OCI-LY3 (cell line): ENCODE data around the gene TANK.
"Not testable (repeated sequence)": the region's sequence is repeated elsewhere in the genome, so short reads cannot be mapped to it uniquely, and the experiment has no call there.

Experiments
- H2AFZ ChIP-seq: fragments of 200-600, 300-600 bp; shearing (Covaris generic); 2 replicates; pipeline ENCODE4 v1.6.0; 2014; ENCODE audit warnings: antibody characterized with exemption, low read depth, low read length
- H3K27ac ChIP-seq: fragments of 200-600, 300-600 bp; sonication (generic); 2 replicates; pipeline ENCODE4 v1.5.1; 2014; ENCODE audit warnings: mild to moderate bottlenecking, low read length, moderate library complexity, mixed read lengths
- H3K27me3 ChIP-seq: fragments of 200-600, 300-600 bp; sonication (generic); 2 replicates; pipeline ENCODE4 v1.6.1; 2014; ENCODE audit warnings: low read depth, low read length, mixed read lengths
- H3K36me3 ChIP-seq: fragments of 200-600, 300-600 bp; sonication (generic); replicated peaks from 2 replicates; pipeline ENCODE3; 2014; ENCODE audit warnings: low read depth, low read length, mixed read lengths
- H3K4me1 ChIP-seq: fragments of 300-600, 200-600 bp; sonication (generic); 2 replicates; pipeline ENCODE4 v1.6.1; 2014; ENCODE audit warnings: low read length, mixed read lengths
- H3K4me2 ChIP-seq: fragments of 200-600, 300-600 bp; sonication (generic); 2 replicates; pipeline ENCODE4 v1.6.1; 2014; ENCODE audit warnings: low read length, mixed read lengths
- H3K4me3 ChIP-seq: fragments of 300-600, 200-600 bp; sonication (generic); 2 replicates; pipeline ENCODE4 v1.5.1; 2014; ENCODE audit warnings: antibody characterized with exemption, mild to moderate bottlenecking, low read length, moderate library complexity
- H3K79me2 ChIP-seq: fragments of 300-600, 200-600 bp; shearing (Covaris generic); 2 replicates; pipeline ENCODE4 v1.6.1; 2014; ENCODE audit warnings: mild to moderate bottlenecking, low read length, mixed read lengths
- H3K9ac ChIP-seq: fragments of 300-600, 200-600 bp; shearing (Covaris generic); 2 replicates; pipeline ENCODE4 v1.6.0; 2014; ENCODE audit warnings: mild to moderate bottlenecking, low read length, moderate library complexity
- H3K9me3 ChIP-seq: fragments of 200-600, 300-600 bp; shearing (Covaris generic); 2 replicates; pipeline ENCODE4 v1.6.1; 2014; ENCODE audit warnings: low read length, mixed read lengths; ENCODE audit not compliant: insufficient read depth
- H4K20me1 ChIP-seq: fragments of 200-600, 300-600 bp; sonication (generic); 2 replicates; pipeline ENCODE4 v1.6.1; 2016; ENCODE audit warnings: low read length, mixed read lengths; ENCODE audit not compliant: insufficient read depth
- CTCF ChIP-seq: fragments of 200-600, 300-600 bp; sonication (generic); IDR thresholded peaks from 2 replicates; pipeline ENCODE4 v1.5.1; 2014; ENCODE audit warnings: antibody characterized with exemption, low read length, low read depth
- EZH2phosphoT487 ChIP-seq: fragments of 200-600 bp; shearing (Covaris generic); IDR thresholded peaks from 2 replicates; pipeline ENCODE4 v1.6.1; 2018; ENCODE audit warnings: antibody characterized with exemption, mixed run types, low read depth

Gene TANK

DNA sequence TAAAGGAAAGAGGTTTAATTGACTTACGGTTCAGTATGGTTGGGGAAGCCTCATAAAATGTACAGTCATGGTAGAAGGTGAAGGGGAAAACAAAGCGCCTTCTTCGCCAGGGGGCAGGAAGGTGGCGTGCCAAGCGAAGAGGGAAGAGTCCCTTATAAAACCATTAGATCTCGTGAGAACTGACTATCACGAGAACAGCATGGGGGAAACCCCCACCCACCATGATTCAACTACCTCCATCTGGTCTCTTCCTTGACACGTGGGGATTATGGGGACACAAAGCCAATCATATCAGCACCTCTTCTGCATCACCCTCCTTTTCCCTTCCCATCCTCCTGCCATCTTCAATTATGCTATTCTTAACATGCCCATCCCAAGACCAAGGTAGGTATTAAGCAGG lies 29.9 kb upstream of the TANK start:
- H3K9me3 ChIP-seq, result no peaks in the 10 kb centered on the region
- no peaks in the 10 kb centered on the region for H3K79me2 ChIP-seq
- no peak overlapping the region for H3K4me3 ChIP-seq
- peaks cover 13% of the 10 kb centered on the region for H3K4me1 ChIP-seq
- H3K9ac ChIP-seq, result no peak overlapping the region
- no peaks in the 10 kb centered on the region for H4K20me1 ChIP-seq
- no peak for TF ChIP-seq EZH2phosphoT487
- no peak for TF ChIP-seq CTCF
- H2AFZ ChIP-seq, result no peak overlapping the region
- no peaks in the 10 kb centered on the region for H3K36me3 ChIP-seq
- no peak overlapping the region for H3K27ac ChIP-seq
- H3K4me2 ChIP-seq, result no peak overlapping the region
- no peaks in the 10 kb centered on the region for H3K27me3 ChIP-seq

DNA sequence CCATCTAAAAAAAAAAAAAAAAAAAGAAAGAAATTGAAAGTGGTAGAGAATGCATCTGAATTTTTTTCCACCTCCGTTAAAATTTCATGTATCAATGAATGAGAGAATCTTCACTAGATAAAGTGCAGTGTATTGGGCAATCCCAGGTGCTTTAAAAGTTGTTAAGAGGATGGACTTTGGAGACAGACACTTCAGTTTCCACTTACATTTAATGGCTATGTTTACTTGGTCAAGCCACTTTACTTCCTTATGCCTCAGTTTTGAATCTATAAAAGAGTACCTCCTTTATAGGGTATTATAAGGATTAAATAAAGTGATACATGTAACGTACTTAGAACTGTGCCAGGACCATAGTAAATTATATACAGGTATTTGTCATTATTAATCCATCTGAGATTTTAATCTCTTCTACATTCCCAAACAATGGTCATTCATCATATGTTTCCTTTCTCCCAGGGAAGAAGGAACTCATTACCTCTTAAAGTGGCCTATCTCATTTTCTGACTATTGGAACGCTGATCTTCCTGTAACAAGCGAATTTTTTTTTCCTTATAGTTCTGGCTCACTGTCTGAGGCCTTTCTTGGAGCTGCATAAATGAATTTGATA lies 29.1 kb upstream of the TANK start:
- no peak overlapping the region for H3K4me2 ChIP-seq
- H3K27me3 ChIP-seq, result no peaks in the 10 kb centered on the region
- peaks cover 21% of the 10 kb centered on the region for H3K4me1 ChIP-seq
- H2AFZ ChIP-seq, result no peak overlapping the region
- H3K79me2 ChIP-seq, result peaks cover 3% of the 10 kb centered on the region; the same call in 1 of the 2 replicates
- no peaks in the 10 kb centered on the region for H3K36me3 ChIP-seq
- no peaks in the 10 kb centered on the region for H3K9me3 ChIP-seq
- no peak overlapping the region for H3K27ac ChIP-seq
- no peak overlapping the region for H3K9ac ChIP-seq
- no peak for TF ChIP-seq CTCF
- TF ChIP-seq EZH2phosphoT487, result no peak
- H3K4me3 ChIP-seq, result no peak overlapping the region
- H4K20me1 ChIP-seq, result no peaks in the 10 kb centered on the region

DNA sequence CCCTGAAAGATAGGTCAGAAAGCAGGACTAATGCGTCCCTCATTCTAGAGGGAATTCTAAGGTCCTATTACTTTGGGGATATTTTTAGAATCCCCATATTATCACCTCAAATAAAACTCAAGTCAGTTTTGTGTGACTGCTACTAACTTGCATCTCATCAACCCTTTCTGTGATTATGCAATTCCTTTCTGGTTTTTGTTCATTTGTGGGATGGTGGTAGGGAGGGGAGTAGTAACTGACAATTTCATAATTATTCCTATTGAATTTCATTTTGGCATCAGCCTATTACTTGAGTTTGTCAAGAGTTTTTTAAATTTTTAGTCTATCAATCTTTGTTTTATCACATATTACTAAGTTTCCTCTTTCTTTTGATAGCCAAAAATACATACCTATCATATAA lies 28.4 kb upstream of the TANK start:
- TF ChIP-seq EZH2phosphoT487 (no peak), CTCF (no peak)
- peaks cover 26% of the 10 kb centered on the region for H3K4me1 ChIP-seq
- no peaks in the 10 kb centered on the region for H3K9me3 ChIP-seq

GRCh38 chr2:161132384-161132783 lies 27.8 kb upstream of the TANK start:
- Histone ChIP-seq H3K4me1 (peaks cover 26% of the 10 kb centered on the region), H3K79me2 (peaks cover 12% of the 10 kb centered on the region)
- H2AFZ ChIP-seq, H3K36me3 ChIP-seq, H3K9me3 ChIP-seq, H4K20me1 ChIP-seq, H3K9ac ChIP-seq, H3K27me3 ChIP-seq, H3K27ac ChIP-seq, H3K4me3 ChIP-seq, H3K4me2 ChIP-seq: not testable (repeated sequence)

More for the DNA sequence above, 28.4 kb upstream of the TANK start:
- Histone ChIP-seq H3K36me3 (no peaks in the 10 kb centered on the region), H3K79me2 (peaks cover 6% of the 10 kb centered on the region), H2AFZ (no peak overlapping the region), H3K9ac (no peak overlapping the region), H3K4me2 (no peak overlapping the region), H4K20me1 (no peaks in the 10 kb centered on the region), H3K4me3 (no peak overlapping the region), H3K27me3 (no peaks in the 10 kb centered on the region), H3K27ac (no peak overlapping the region)
